AG04450 (cell line): ENCODE measurements around the gene MAMSTR. TPM values are rescaled to one million over a fixed set of nuclear protein-coding genes. Genes with fewer than 3 reads are reported as not detected.

ENCODE experiments used
- CTCF ChIA-PET: fragments of 300-600, 350-600 bp; formaldehyde crosslinking; extraction: SDS; loops from one replicate; lab custom pipeline; 2022; ENCODE audit warnings: antibody characterized with exemption, inconsistent platforms; lab: Charles Lee
- POLR2A ChIA-PET: fragments of 350-600 bp; formaldehyde crosslinking; extraction: SDS; loops from one replicate; lab custom pipeline; 2021; ENCODE audit warnings: antibody characterized with exemption, inconsistent platforms; lab: Yijun Ruan, JAX
- DNase-seq: peaks from one replicate; pipeline ENCODE4 v3.0.0-alpha.2; 2011; ENCODE audit warnings: low read depth, low spot score
- H3K27ac ChIP-seq: one replicate; pipeline ENCODE4 v1.5.1; 2012; ENCODE audit warnings: low read depth, low read length, control low read depth
- H3K27me3 ChIP-seq: one replicate; pipeline ENCODE4 v1.6.0; 2012; ENCODE audit warnings: low read length; ENCODE audit not compliant: control insufficient read depth, insufficient read depth
- H3K4me3 ChIP-seq: 2 replicates; pipeline ENCODE4 v1.5.1; 2011; ENCODE audit warnings: mild to moderate bottlenecking, low read depth, low read length, control low read depth
- H3K9me3 ChIP-seq: 2 replicates; pipeline ENCODE4 v1.5.1; 2012; ENCODE audit warnings: low read length; ENCODE audit not compliant: control insufficient read depth, insufficient read depth
- polyA plus RNA-seq: library from polyadenylated mRNA; depleted of rRNA; stranded (reverse); fragments of >200 nt; gene quantifications from 2 replicates; pipeline ENCODE4 v1.2.3, GENCODE V29; 2011
- TF ChIP-seq, protein P1 (sequence below): IDR thresholded peaks from 2 replicates; pipeline ENCODE4 v1.5.1; 2011; ENCODE audit warnings: low read depth, low read length, control low read depth, inconsistent platforms

MAMSTR gene
- polyA plus RNA-seq, 1 experiment = 0.58 TPM

DNA sequence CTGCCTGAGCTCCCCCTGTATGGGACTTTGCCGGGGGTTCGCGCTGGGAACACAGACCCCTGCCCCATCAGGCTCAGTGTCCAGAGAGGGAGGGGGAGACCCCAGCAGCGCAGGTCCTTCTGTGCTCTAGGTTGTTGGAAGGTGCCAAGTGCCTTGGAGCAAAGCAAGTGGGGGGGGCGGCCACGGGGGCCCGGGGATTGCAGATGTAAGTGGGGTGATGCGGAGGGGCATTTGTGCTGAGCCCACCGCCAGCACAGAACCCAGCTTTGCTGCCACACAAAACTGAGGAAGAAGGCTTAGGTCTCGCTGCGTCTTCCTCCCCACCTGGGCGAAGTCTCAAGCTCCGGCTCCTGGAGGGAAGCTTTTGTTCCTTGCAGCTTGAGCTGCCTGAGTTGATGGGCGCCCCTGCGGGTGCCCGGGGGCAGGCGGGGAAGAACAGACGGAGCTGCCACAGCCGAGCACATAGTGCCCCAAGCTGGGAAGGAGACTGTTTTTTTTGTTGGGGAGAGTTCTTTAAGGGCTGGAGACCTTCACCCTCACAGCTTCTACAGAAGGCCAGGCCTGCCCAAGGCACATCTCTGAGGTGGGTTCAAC is 45.2 kb downstream of the MAMSTR start:
- no peaks in the 10 kb centered on the region; the same call in 1 of the 2 replicates for H3K9me3 ChIP-seq
- H3K4me3 ChIP-seq = no peak overlapping the region
- no peak overlapping the region for H3K27ac ChIP-seq
- POLR2A ChIA-PET = no interaction called here
- CTCF ChIA-PET = interaction anchor here (0.7 to 2.3 kb wide), 13 partner anchors 9 to 117 kb away, joined by 3 to 22 read pairs (median 5); partner anchors contain the start of genes CA11 and FUT2
- TF ChIP-seq, protein P1, sequence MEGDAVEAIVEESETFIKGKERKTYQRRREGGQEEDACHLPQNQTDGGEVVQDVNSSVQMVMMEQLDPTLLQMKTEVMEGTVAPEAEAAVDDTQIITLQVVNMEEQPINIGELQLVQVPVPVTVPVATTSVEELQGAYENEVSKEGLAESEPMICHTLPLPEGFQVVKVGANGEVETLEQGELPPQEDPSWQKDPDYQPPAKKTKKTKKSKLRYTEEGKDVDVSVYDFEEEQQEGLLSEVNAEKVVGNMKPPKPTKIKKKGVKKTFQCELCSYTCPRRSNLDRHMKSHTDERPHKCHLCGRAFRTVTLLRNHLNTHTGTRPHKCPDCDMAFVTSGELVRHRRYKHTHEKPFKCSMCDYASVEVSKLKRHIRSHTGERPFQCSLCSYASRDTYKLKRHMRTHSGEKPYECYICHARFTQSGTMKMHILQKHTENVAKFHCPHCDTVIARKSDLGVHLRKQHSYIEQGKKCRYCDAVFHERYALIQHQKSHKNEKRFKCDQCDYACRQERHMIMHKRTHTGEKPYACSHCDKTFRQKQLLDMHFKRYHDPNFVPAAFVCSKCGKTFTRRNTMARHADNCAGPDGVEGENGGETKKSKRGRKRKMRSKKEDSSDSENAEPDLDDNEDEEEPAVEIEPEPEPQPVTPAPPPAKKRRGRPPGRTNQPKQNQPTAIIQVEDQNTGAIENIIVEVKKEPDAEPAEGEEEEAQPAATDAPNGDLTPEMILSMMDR = no peak
- DNase-seq = no peak
- peaks cover 7% of the 10 kb centered on the region for H3K27me3 ChIP-seq

DNA sequence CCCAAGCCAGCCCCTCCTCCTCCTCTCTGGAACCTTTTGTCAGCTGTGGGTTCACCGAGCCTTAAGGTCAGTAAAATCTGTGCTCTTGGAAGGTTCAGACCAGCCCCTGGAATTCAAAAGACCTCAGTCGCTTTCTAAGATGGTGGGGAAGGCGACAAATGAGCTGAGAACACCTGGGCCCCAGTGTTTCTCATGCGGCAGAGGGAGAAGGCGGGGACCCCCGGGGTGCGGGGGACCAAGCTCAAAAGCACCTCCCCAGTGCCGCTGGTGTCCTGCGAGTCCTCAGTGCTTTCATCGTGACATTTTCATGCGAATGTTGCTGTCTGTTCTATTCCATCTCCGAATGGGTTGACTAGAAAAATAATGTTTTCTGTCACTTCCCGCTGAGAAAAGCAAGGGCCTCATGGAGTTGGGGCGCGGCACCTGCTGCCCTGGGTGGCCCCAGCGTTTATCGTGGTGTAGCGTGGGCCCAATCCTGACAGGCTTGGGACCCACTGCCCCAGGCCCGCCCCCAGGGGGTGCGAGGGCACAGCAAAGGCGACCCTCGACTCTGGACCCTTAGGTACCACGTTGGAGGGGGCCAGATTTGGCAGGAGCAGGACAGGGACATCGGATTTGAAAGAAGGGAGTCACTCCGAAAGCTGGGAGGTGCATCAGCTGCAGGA is 46.0 kb downstream of the MAMSTR start:
- no peaks in the 10 kb centered on the region; the same call in 1 of the 2 replicates for H3K9me3 ChIP-seq
- ChIA-PET CTCF (interaction anchor here (0.5 to 1.1 kb wide), 3 partner anchors 20 to 169 kb away, joined by 3 read pairs; no protein-coding TSS in a partner anchor), POLR2A (no interaction called here)
- H3K27me3 ChIP-seq = peaks cover 7% of the 10 kb centered on the region
- TF ChIP-seq, protein P1 = no peak
- DNase-seq = no peak
- no peak overlapping the region for H3K4me3 ChIP-seq
- H3K27ac ChIP-seq = no peak overlapping the region

DNA sequence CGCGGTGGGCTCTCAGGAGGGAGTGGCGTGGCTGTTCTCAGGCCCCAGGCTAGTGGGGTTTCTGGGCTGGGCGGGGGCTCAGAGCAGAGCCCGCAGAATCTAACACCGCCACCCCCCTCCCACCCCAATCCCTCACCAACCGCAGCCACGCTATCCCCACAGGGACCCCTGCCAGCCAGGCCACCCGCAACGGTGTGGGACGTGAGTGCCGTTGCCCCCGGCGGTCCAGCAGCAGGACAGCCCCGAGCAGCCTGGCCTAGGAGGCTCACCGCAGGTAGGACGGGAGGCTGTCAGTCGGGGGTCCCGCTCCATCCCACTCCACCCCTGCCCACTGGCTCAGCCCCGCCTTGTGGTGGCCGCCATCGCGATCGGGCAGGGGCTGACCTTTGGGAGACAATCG is 46.5 kb downstream of the MAMSTR start, which contains the start of gene NTN5:
Gene NTN5 (minus strand): TSS at position 24 of the 400 bp plus-strand sequence. CDS start 2,031 bp downstream, outside the sequence.
- peaks cover 7% of the 10 kb centered on the region for H3K27me3 ChIP-seq
- H3K27ac ChIP-seq = no peak within 1 kb of the TSS
- TF ChIP-seq, protein P1 = no peak
- no peak within 1 kb of the TSS for H3K4me3 ChIP-seq
- ChIA-PET CTCF (interaction anchor here (0.5 to 1.1 kb wide), 2 partner anchors 20 to 155 kb away, joined by 3 read pairs; no protein-coding TSS in a partner anchor), POLR2A (no interaction called here)
- H3K9me3 ChIP-seq = no peaks in the 10 kb centered on the region; the same call in 1 of the 2 replicates
- DNase-seq = no peak

DNA sequence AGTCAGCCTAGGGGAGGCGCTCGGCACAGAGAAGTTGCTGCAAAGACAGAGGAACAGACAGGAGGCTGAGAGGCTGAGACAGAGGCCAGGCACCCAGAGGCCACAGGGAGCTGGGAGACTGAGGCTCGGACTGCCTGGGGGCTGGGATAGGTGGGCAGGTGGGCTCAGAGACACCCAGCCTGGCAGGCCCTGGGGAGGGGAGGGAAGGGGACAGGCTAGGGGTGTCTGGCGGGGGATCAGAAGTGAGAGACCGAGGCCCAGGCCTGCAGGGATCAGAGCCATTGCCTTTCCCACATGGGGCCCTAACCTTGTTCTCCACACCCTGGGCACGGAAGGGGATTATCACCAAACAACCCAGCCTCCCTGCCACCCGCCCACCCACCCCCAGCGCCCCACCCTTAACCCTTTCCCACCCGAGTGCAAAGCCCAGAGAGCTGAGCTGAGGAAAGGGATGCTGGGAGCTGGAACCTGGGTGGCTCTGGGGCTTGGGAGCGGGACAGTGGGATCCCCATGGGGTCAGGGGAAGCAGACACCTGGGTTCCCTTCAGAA is 48.0 kb downstream of the MAMSTR start:
- DNase-seq = no peak
- TF ChIP-seq, protein P1 = no peak
- CTCF ChIA-PET = no interaction called here
- peaks cover 3% of the 10 kb centered on the region for H3K27me3 ChIP-seq
- H3K4me3 ChIP-seq = no peak overlapping the region
- H3K9me3 ChIP-seq = no peaks in the 10 kb centered on the region; the same call in 1 of the 2 replicates
- POLR2A ChIA-PET = no interaction called here
- no peak overlapping the region for H3K27ac ChIP-seq
